ENCODE data around the gene PPBP.

Gene PPBP

DNA sequence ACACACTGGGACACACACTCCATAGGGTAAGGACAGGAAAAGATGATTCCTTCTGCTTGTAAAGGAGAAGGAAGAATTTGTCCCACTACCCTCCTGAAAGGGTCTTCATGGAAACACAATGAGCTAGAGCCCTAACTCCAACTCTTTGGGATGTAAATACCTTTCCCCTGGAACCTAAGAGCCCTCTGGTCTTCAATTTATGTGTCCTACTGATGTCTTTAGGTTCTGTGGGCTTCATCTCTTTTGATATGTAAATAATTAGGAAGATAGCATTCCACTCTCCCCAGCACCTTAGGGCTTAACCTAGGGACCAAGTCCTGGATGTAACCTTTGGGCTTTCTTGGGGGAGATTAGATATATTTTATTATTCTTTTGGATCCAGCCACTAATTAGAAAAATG is 44.4 kb downstream of the PPBP start:
- no peaks in the 10 kb centered on the region for H3K9me3 ChIP-seq (ENCODE audit: control insufficient read depth, low read length)
- H3K4me1 ChIP-seq (ENCODE audit: control insufficient read depth, insufficient read depth, low read length, poor library complexity, severe bottlenecking), result no peaks in the 10 kb centered on the region
- peaks cover 6% of the 10 kb centered on the region for H3K27me3 ChIP-seq (replicated peaks; ENCODE audit: control insufficient read depth, insufficient read depth, low read length, poor library complexity, severe bottlenecking)
- no peak overlapping the region for H3K4me3 ChIP-seq (ENCODE audit: insufficient read depth, low read depth, low read length, poor library complexity, severe bottlenecking)
- no peak for DNase-seq
- no peak overlapping the region for H3K27ac ChIP-seq (ENCODE audit: insufficient read depth, low read length, poor library complexity, severe bottlenecking)
- no peaks in the 10 kb centered on the region for H3K36me3 ChIP-seq (ENCODE audit: control insufficient read depth, insufficient read depth, low read length)

DNA sequence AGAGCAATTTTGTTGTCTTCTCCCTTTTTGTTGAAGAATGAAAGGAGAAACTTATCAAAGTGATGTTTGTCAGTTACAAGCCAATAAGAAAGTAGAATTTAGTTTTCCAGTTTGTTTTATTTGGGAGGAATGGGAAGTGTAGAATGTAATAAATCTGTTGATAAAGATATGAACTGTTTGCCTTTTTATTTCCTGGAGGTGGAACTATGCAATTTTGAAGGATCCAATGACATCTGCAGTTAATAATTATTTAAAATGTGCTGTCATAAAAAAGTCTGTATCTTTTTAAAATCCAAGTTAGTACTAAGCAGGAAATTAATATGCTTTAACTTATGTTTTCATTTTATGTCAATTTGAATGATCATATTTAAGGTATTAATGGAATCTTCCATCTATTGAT is 51.0 kb downstream of the PPBP start:
- no peaks in the 10 kb centered on the region for H3K27me3 ChIP-seq (replicated peaks; ENCODE audit: control insufficient read depth, insufficient read depth, low read length, poor library complexity, severe bottlenecking)
- DNase-seq, result no peak
- H3K27ac ChIP-seq (ENCODE audit: insufficient read depth, low read length, poor library complexity, severe bottlenecking), result no peak overlapping the region
- H3K4me3 ChIP-seq (ENCODE audit: insufficient read depth, low read depth, low read length, poor library complexity, severe bottlenecking), result no peak overlapping the region
- no peaks in the 10 kb centered on the region for H3K36me3 ChIP-seq (ENCODE audit: control insufficient read depth, insufficient read depth, low read length)
- no peaks in the 10 kb centered on the region for H3K9me3 ChIP-seq (ENCODE audit: control insufficient read depth, low read length)
- H3K4me1 ChIP-seq (ENCODE audit: control insufficient read depth, insufficient read depth, low read length, poor library complexity, severe bottlenecking), result no peaks in the 10 kb centered on the region

All from effector memory CD4-positive, alpha-beta T cell (primary cell).